RWPE2 (cell line): ENCODE results near the gene VTI1A.
A peak's percentile ranks its signal among the peaks of the same experiment; 100 is the strongest.

Experiments
- ATAC-seq: fragments of 200-7000 bp; cut with Tn5 transposase; 3 replicates; pipeline ENCODE4 v1.9.1; 2021; ENCODE audit warnings: low read depth
- DNase-seq: peaks from one replicate; pipeline ENCODE4 v3.0.0-alpha.2; 2020; ENCODE audit warnings: low spot score
- H3K27ac ChIP-seq: fragments of 450-650 bp; 2 replicates; pipeline ENCODE4 v1.5.1; 2017; ENCODE audit warnings: mild to moderate bottlenecking; ENCODE audit not compliant: poor library complexity, severe bottlenecking
- H3K27me3 ChIP-seq: fragments of 250-450 bp; sonication (Bioruptor Pico); 2 replicates; pipeline ENCODE4 v1.5.1; 2021; ENCODE audit warnings: mild to moderate bottlenecking, moderate library complexity; ENCODE audit not compliant: insufficient read depth, poor library complexity, severe bottlenecking
- H3K36me3 ChIP-seq: fragments of 250-450 bp; sonication (Bioruptor Pico); 2 replicates; pipeline ENCODE4 v1.5.1; 2020; ENCODE audit warnings: low read depth, mild to moderate bottlenecking, moderate library complexity
- H3K4me1 ChIP-seq: fragments of 250-450 bp; sonication (Bioruptor Pico); 2 replicates; pipeline ENCODE4 v1.5.1; 2021; ENCODE audit warnings: mild to moderate bottlenecking, moderate library complexity; ENCODE audit not compliant: insufficient read depth, poor library complexity, severe bottlenecking
- H3K4me3 ChIP-seq: fragments of 250-450 bp; sonication (Bioruptor Pico); 2 replicates; pipeline ENCODE4 v1.5.1; 2021; ENCODE audit warnings: mild to moderate bottlenecking, moderate library complexity; ENCODE audit not compliant: severe bottlenecking
- H3K9me3 ChIP-seq: fragments of 250-450 bp; sonication (Bioruptor Pico); 2 replicates; pipeline ENCODE4 v1.5.1; 2021; ENCODE audit warnings: mild to moderate bottlenecking, moderate library complexity; ENCODE audit not compliant: severe bottlenecking
- TF ChIP-seq, protein P1 (sequence below): fragments of 450-650 bp; IDR thresholded peaks from one replicate; pipeline ENCODE4 v1.5.1; 2017; ENCODE audit warnings: mild to moderate bottlenecking, moderate library complexity; ENCODE audit not compliant: poor library complexity, severe bottlenecking

Gene VTI1A

GRCh38 chr10:112746329-112746728 is 299.3 kb downstream of the VTI1A start:
- Histone ChIP-seq H3K36me3 (no peaks in the 10 kb centered on the region), H3K9me3 (no peaks in the 10 kb centered on the region), H3K4me3 (no peak overlapping the region), H3K27ac (no peak overlapping the region), H3K27me3 (no peaks in the 10 kb centered on the region), H3K4me1 (peaks cover 25% of the 10 kb centered on the region)
- DNase-seq: no peak
- TF ChIP-seq, protein P1, sequence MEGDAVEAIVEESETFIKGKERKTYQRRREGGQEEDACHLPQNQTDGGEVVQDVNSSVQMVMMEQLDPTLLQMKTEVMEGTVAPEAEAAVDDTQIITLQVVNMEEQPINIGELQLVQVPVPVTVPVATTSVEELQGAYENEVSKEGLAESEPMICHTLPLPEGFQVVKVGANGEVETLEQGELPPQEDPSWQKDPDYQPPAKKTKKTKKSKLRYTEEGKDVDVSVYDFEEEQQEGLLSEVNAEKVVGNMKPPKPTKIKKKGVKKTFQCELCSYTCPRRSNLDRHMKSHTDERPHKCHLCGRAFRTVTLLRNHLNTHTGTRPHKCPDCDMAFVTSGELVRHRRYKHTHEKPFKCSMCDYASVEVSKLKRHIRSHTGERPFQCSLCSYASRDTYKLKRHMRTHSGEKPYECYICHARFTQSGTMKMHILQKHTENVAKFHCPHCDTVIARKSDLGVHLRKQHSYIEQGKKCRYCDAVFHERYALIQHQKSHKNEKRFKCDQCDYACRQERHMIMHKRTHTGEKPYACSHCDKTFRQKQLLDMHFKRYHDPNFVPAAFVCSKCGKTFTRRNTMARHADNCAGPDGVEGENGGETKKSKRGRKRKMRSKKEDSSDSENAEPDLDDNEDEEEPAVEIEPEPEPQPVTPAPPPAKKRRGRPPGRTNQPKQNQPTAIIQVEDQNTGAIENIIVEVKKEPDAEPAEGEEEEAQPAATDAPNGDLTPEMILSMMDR: no peak
- ATAC-seq: no peak

DNA sequence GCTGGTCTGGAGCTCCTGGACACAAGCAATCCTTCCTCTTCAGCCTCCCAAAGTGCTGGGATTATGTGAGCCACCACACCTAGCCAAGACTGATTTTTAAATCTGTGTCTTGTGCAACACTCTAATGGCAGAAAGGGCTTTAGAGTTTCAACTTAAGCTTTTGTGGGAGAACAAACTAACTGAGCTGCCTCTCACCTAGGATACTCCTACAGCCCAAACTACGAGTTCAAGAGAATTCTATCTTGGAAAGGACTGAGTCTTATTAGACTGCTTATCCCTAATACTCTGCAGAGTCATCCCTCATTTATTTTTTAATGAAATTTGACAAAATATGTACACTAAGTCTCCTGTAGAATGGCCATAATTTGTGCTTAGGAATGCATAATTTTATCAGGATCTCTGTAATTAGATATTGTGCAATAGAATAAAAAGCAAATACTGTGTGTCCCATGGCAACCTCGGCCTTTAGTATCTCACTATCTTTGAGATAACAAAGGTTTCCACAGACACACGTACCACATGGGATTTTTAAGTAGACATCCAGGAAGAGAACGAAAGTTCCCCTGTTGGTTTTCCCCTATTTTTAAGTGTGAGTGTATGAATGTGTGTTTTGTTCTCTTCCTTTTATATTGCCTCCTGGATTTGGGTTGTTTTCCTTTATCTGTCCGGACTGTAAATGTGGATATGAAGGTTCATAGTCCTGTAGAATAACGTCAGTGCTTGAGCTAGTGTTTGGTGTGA is 303.6 kb downstream of the VTI1A start:
- Histone ChIP-seq H3K27ac (no peak overlapping the region), H3K4me1 (no peaks in the 10 kb centered on the region), H3K36me3 (no peaks in the 10 kb centered on the region), H3K27me3 (no peaks in the 10 kb centered on the region), H3K9me3 (no peaks in the 10 kb centered on the region), H3K4me3 (no peak overlapping the region)
- TF ChIP-seq, protein P1: no peak
- ATAC-seq: no peak
- no peak for DNase-seq

DNA sequence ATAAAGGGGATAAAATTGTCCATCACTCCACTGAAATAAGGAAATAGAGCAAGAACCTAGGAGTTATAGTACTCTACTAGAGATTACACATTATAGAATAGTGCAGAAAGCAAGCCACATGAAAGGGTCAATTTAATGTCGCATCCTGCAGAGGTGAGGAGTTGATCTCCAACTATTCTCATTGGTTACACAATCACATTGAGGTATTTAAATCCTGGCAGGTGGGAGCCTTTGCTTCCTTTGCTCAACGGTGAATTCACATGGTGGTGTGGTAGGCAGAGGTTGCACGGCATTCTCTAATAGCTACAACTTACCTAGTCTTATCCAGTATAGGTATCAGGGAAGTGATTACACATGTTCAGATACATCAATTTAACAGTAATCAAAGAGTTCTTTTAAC is 304.6 kb downstream of the VTI1A start:
- no peak overlapping the region for H3K4me3 ChIP-seq
- no peaks in the 10 kb centered on the region for H3K9me3 ChIP-seq
- no peak for DNase-seq
- H3K4me1 ChIP-seq: no peaks in the 10 kb centered on the region
- ATAC-seq: no peak
- H3K27ac ChIP-seq: no peak overlapping the region
- no peaks in the 10 kb centered on the region for H3K36me3 ChIP-seq
- TF ChIP-seq, protein P1: no peak
- H3K27me3 ChIP-seq: no peaks in the 10 kb centered on the region

DNA sequence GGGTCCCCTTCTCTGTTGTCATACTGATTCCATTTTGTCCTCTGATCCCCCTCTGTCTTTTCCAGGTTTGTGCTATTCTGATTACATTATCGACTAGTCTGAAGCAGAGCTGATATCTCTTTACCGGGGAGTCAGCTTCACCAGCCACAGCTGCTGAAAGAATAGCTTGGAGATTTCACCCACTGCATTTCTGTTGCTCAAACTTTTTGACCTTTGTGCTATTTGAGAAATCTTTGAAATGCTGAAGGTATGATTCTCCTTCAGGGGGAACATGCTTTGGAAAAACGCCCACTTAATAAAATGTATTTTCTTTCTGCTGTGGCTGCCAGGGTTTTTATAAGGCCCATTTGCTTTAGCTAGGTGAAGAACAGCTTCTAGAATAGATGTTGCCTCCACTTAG is 305.3 kb downstream of the VTI1A start:
- H3K4me1 ChIP-seq: no peaks in the 10 kb centered on the region
- H3K36me3 ChIP-seq: no peaks in the 10 kb centered on the region
- ATAC-seq: no peak
- no peaks in the 10 kb centered on the region for H3K27me3 ChIP-seq
- H3K9me3 ChIP-seq: no peaks in the 10 kb centered on the region
- DNase-seq: no peak
- H3K27ac ChIP-seq: no peak overlapping the region
- no peak overlapping the region for H3K4me3 ChIP-seq
- TF ChIP-seq, protein P1: no peak

GRCh38 chr10:112753961-112754411 is 307.0 kb downstream of the VTI1A start:
- TF ChIP-seq, protein P1: no peak
- no peaks in the 10 kb centered on the region for H3K27me3 ChIP-seq
- no peak for DNase-seq
- no peak overlapping the region for H3K27ac ChIP-seq
- H3K9me3 ChIP-seq: no peaks in the 10 kb centered on the region
- H3K4me3 ChIP-seq: no peak overlapping the region
- ATAC-seq: peak; percentile 52
- no peaks in the 10 kb centered on the region for H3K36me3 ChIP-seq
- H3K4me1 ChIP-seq: no peaks in the 10 kb centered on the region
